ENCODE data around the gene TPPP.
"Not testable (repeated sequence)": the region's sequence is repeated elsewhere in the genome, so short reads cannot be mapped to it uniquely, and the experiment has no call there.

Gene TPPP

DNA sequence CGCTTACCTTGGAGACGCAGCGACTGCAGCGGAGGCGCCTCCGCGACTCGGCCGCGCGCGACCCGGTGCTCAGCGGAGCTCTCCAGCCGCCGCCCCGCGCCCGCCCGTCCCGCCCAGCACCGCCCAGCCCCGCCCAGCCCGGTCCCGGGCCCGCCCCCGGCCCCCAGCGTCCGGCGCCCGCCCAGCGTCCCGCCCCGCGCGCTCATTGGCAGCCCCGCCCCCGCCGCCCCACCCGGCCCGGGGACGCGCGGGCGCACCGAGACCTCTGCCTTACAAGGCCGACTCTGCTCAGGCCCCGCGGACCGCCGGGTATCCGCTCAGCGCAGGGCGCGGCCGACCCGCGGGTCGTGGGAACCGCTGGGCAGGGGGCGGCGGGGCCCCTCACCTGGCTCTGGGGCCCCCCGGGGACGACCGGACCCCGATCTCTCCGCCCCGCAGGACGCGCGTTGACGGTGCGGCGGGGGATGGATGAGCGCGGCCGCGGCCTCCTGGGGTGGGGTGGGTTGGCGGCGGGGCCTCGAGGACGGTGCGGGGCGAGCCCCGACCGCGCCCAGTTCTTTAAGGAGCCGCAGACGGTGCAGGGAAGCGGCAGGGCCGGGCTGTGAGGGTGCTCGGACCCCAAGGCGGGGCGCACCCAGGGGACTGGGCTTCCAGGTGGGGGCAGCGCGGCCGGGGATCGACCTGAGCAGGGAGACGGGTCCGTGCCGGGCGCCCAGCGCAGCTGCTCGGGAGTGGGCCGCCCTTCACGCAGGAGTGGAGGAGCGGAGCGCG is at the start of gene TPPP:
TPPP (minus strand) TSS at position 82 of the 771 bp plus-strand sequence. CDS start 15,292 bp downstream, outside the sequence.
- H3K4me3 ChIP-seq (ENCODE audit: low read length), result peak within 1 kb of the TSS; percentile 56
- DNase-seq (ENCODE audit: low read depth), result not testable (repeated sequence)

DNA sequence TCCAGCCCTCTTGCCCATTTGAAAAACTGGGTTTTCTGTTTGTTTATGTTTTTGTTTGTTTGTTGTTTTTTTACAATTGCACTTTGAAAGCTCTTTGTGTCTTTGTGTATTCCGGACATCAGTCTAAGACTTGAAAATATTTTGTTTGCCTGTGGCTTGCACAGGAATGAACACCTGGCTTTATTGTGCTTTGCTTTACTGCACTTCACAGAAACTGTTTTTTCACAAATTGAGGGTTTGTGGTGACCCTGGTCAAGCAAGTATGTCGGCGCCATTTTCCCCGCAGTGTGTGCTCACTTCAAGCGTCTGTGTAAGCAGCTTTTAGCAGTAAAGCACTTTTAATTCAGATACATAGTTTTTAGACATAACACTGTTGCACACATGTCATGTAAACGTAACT is 49.1 kb upstream of the TPPP start:
- not testable (repeated sequence) for DNase-seq (ENCODE audit: low read depth)

GRCh38 chr5:734145-734544 is 41.0 kb upstream of the TPPP start:
- DNase-seq (ENCODE audit: low read depth); H3K4me3 ChIP-seq (ENCODE audit: low read length): not testable (repeated sequence)

More for the DNA sequence above, 49.1 kb upstream of the TPPP start:
- not testable (repeated sequence) for H3K4me3 ChIP-seq (ENCODE audit: low read length)

GRCh38 chr5:732754-733454 is 39.8 kb upstream of the TPPP start:
- not testable (repeated sequence) for H3K4me3 ChIP-seq (ENCODE audit: low read length); DNase-seq (ENCODE audit: low read depth)

DNA sequence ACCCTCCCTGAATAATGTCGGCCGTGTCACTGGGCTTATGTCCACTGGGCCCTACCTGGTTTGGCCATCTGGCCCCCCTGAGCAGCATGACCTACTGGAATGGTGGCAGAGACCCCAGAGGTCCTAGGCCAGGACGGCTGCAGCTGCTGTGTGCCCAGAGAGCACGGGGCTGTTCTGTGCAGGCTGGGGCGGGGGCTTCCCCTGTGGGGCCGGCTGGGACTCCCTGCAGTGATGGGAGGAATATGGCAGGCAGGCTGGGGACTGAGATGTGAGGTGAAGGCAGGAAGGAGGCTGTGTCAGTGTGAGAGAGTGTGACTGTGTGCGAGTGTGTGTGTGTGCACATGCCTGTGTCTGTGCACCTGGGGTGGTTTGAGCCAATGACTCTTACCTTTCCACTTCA is 36.1 kb upstream of the TPPP start:
- DNase-seq (ENCODE audit: low read depth); H3K4me3 ChIP-seq (ENCODE audit: low read length): not testable (repeated sequence)

DNA sequence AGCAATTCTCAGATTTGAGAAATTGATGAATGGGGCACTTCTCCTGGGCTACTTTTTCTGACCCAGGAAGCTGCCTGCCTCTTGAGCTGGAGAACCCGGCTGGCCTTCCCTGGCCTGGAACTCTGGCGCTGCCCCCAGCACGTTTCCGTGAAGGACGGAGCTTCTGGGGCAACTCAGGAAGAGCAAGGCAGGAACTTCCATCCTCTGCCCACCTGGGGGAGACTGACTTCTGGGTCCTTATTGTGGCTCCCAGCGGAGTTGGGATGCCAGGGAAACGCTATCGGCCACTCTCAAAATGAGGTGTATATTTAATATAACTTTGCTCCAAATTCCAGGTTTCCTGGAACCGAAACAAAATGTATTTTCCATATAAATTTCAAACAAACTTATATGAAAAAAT is 33.9 kb upstream of the TPPP start:
- peak; percentile 7 for TF ChIP-seq CTCF (conservative IDR thresholded peaks at IDR 0.05; ENCODE audit: low read depth, low read length)
- not testable (repeated sequence) for DNase-seq (ENCODE audit: low read depth); H3K4me3 ChIP-seq (ENCODE audit: low read length)

GRCh38 chr5:723865-724264 is 30.7 kb upstream of the TPPP start:
- DNase-seq (ENCODE audit: low read depth); H3K4me3 ChIP-seq (ENCODE audit: low read length): not testable (repeated sequence)

GRCh38 chr5:723309-723708 is 30.2 kb upstream of the TPPP start:
- not testable (repeated sequence) for H3K4me3 ChIP-seq (ENCODE audit: low read length); DNase-seq (ENCODE audit: low read depth)

- not testable (repeated sequence) for H3K4me3 ChIP-seq (ENCODE audit: low read length); DNase-seq (ENCODE audit: low read depth)
These were observed 26.2 kb upstream of the TPPP start for GRCh38 chr5:719379-719778.

GRCh38 chr5:717143-717542 is 24.0 kb upstream of the TPPP start:
- no peak overlapping the region for H3K4me3 ChIP-seq (ENCODE audit: low read length)
- TF ChIP-seq CTCF (conservative IDR thresholded peaks at IDR 0.05; ENCODE audit: low read depth, low read length), result no peak
- no peak for DNase-seq (ENCODE audit: low read depth)

DNA sequence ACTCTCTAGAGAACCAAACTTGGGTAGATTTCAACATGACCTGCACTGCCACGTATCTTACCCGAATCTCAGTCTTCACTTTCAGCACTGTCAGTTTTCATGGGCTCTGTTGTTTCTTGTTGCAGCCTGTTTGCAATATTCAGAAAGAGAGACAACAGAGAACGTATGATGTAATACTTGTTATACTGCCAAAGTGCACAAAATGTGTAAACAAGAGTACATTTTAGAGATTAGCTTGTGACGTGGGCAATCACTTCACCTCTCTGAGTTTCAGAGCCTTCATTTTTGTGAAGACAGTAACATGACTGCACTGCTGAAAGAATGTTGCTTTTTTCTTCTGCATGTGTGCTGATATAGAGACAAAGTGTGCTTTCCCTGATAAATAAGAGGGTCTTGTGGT is 23.6 kb upstream of the TPPP start:
- H3K4me3 ChIP-seq (ENCODE audit: low read length); DNase-seq (ENCODE audit: low read depth): not testable (repeated sequence)

GRCh38 chr5:715636-716035 is 22.5 kb upstream of the TPPP start:
- DNase-seq (ENCODE audit: low read depth); H3K4me3 ChIP-seq (ENCODE audit: low read length): not testable (repeated sequence)

DNA sequence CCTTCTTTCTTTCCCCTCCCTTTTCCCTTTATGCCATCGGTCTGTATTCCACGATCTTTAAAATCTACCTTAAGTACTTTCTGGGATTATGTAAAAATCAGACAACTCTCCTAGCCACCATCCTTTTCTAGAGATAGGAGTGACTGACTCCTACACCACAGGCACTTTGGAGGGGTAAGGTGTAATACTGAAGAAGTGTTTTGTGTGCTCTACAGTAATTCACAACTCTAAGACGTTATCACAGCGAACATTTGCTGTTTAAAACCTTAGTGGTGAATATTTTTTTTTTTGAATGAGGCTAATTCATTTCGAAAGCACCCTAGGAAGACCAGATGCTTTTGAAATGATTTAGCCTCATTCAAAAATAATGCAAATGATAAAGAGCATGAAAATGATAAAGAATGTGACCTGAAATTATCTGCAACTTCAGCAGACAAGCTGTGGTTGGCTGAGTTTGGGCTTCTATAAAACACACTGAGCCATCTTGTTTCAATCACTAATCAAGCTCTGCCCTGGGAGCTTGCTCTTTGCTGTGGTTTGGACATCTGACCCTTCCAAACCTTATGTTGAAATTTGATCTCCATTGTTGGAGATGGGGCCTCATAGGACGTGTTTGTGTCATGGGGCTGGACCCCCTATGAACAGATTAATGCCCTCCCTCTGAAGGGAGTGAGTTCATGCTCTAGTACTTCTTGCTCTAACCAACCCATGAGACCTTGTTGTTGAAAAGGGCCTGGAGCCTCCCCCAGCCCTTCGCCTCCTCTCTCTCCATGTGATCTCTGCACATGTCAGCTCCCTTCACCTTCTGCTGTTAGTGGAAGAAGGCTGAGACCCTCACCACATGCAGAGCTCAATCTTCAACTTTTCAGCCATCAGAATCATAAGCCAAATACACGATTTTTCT is 21.3 kb upstream of the TPPP start:
- DNase-seq (ENCODE audit: low read depth); H3K4me3 ChIP-seq (ENCODE audit: low read length): not testable (repeated sequence)

DNA sequence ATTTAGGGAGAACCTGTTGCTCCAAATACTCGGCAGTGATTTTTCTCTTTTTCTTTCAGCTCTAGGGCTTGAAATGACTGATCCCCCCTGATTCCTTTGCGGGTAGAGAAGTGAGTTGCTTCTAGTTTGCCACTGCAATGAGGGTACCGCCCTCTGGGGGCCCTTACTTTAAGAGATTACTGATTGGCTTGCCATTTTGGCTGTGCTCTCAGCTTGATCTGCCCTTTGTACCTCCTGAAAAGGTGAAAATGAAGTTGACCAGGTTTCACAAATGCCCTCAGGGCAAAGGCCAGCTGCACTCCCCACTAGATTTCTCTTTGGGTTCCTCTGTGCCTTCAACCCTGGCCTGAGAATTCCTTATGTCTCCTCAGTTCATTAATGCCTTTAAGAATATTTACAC is 20.5 kb upstream of the TPPP start:
- not testable (repeated sequence) for DNase-seq (ENCODE audit: low read depth); H3K4me3 ChIP-seq (ENCODE audit: low read length)

GRCh38 chr5:708848-709517 is 15.8 kb upstream of the TPPP start:
- not testable (repeated sequence) for H3K4me3 ChIP-seq (ENCODE audit: low read length); DNase-seq (ENCODE audit: low read depth)

DNA sequence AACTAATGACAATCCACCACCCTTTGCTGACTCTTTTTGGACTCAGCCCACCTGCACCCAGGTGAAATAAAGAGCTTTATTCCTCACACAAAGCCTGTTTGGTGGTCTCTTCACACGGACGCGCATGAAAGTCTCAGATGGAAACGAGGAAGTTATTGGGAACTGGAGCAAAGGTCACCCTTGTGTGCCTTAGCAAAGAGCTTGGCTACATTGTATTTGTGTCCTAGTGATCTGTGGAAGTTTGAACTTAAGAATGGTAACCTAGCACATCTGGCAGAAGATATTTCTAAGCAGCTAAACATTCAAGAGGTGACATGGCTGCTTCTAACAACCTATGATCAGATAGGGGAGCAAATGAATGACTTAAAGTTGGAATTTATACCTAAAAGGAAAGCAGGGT is 15.2 kb upstream of the TPPP start:
- not testable (repeated sequence) for H3K4me3 ChIP-seq (ENCODE audit: low read length); DNase-seq (ENCODE audit: low read depth)

All from retinal pigment epithelial cell (primary cell).